Loucy (cell line): ENCODE data around the gene EPHA2.

Source experiments
- H2AFZ ChIP-seq: fragments of 200-600 bp; sonication (generic); 2 replicates; pipeline ENCODE4 v1.6.0; 2016; ENCODE audit warnings: antibody characterized with exemption, mild to moderate bottlenecking, low read length, moderate library complexity
- H3F3A ChIP-seq: fragments of 200-600 bp; 2 replicates; pipeline ENCODE4 v1.6.0; 2016; ENCODE audit warnings: antibody characterized with exemption, low read depth, mild to moderate bottlenecking
- H3K27me3 ChIP-seq: fragments of 200-600 bp; sonication (generic); 2 replicates; pipeline ENCODE4 v1.6.1; 2014; ENCODE audit warnings: low read length, mild to moderate bottlenecking; ENCODE audit not compliant: insufficient read depth, poor library complexity, severe bottlenecking
- H3K36me3 ChIP-seq: fragments of 200-600 bp; sonication (generic); 2 replicates; pipeline ENCODE4 v1.6.1; 2016; ENCODE audit warnings: low read length; ENCODE audit not compliant: insufficient read depth
- H3K4me1 ChIP-seq: fragments of 200-600 bp; sonication (generic); 2 replicates; pipeline ENCODE4 v1.5.1; 2014; ENCODE audit warnings: low read length, mild to moderate bottlenecking; ENCODE audit not compliant: insufficient read depth, poor library complexity, severe bottlenecking
- H3K4me2 ChIP-seq: fragments of 200-600 bp; sonication (generic); 2 replicates; pipeline ENCODE4 v1.6.0; 2014; ENCODE audit warnings: antibody characterized with exemption, low read length, low read depth, mild to moderate bottlenecking; ENCODE audit not compliant: poor library complexity, severe bottlenecking
- H3K4me3 ChIP-seq: fragments of 200-600 bp; sonication (generic); 2 replicates; pipeline ENCODE4 v1.5.1; 2014; ENCODE audit warnings: low read length, mild to moderate bottlenecking, mixed read lengths; ENCODE audit not compliant: poor library complexity, severe bottlenecking
- H3K79me2 ChIP-seq: fragments of 200-600 bp; sonication (generic); 2 replicates; pipeline ENCODE4 v1.6.1; 2014; ENCODE audit warnings: low read length; ENCODE audit not compliant: insufficient read depth
- H3K9ac ChIP-seq: fragments of 200-600 bp; sonication (generic); 2 replicates; pipeline ENCODE4 v1.6.0; 2014; ENCODE audit warnings: mild to moderate bottlenecking, low read depth, low read length, moderate library complexity; ENCODE audit not compliant: poor library complexity, severe bottlenecking
- H3K9me2 ChIP-seq: fragments of 200-600 bp; sonication (generic); replicated peaks from 2 replicates; pipeline ENCODE4 v1.6.1; 2016; ENCODE audit warnings: low read depth, low read length, mixed read lengths
- H3K9me3 ChIP-seq: fragments of 200-600 bp; sonication (generic); 2 replicates; pipeline ENCODE4 v1.6.1; 2014; ENCODE audit warnings: mild to moderate bottlenecking, antibody characterized with exemption, low read length, low read depth; ENCODE audit not compliant: insufficient read depth
- H4K20me1 ChIP-seq: fragments of 200-600 bp; sonication (generic); 2 replicates; pipeline ENCODE4 v1.6.0; 2014; ENCODE audit warnings: antibody characterized with exemption, low read length, mild to moderate bottlenecking; ENCODE audit not compliant: insufficient read depth, poor library complexity, severe bottlenecking
- CTCF ChIP-seq: fragments of 200-600 bp; sonication (generic); conservative IDR thresholded peaks from 2 replicates; pipeline ENCODE4 v1.5.1; 2014; ENCODE audit warnings: mild to moderate bottlenecking, antibody characterized with exemption, low read length
- EZH2phosphoT487 ChIP-seq: fragments of 200-600 bp; IDR thresholded peaks from 2 replicates; pipeline ENCODE4 v1.6.1; 2018; ENCODE audit warnings: antibody characterized with exemption, mild to moderate bottlenecking, moderate library complexity, borderline replicate concordance

The EPHA2 gene

DNA sequence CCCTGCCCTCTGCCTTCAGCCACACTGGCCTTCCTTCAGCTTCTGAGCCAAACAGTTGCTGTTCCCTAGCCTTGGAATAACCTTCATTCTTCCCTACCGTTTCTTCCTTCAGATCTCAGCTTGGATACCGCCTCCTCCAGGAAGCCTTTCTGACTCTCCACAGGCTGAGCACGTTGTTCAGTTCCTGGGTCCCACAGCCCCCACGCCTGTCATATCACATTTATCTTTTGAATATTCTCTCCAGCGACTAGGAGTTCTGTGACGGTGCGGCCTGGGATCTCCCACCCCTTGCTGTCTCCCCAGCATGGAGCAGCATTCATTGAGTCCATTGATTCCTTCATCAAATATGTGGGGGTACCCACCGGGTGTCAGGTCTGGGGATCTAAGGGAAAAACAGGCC lies 39.2 kb downstream of the EPHA2 start:
- no peak overlapping the region for H3K4me2 ChIP-seq
- H3K9me2 ChIP-seq, result no peaks in the 10 kb centered on the region
- TF ChIP-seq EZH2phosphoT487 (no peak), CTCF (no peak)
- H3K4me1 ChIP-seq, result no peaks in the 10 kb centered on the region
- no peaks in the 10 kb centered on the region for H3K79me2 ChIP-seq
- no peak overlapping the region for H3K9ac ChIP-seq
- no peak overlapping the region for H2AFZ ChIP-seq
- no peaks in the 10 kb centered on the region for H3F3A ChIP-seq
- H3K27me3 ChIP-seq, result no peaks in the 10 kb centered on the region
- no peaks in the 10 kb centered on the region for H4K20me1 ChIP-seq
- no peaks in the 10 kb centered on the region for H3K36me3 ChIP-seq
- no peaks in the 10 kb centered on the region for H3K9me3 ChIP-seq
- no peak overlapping the region for H3K4me3 ChIP-seq

DNA sequence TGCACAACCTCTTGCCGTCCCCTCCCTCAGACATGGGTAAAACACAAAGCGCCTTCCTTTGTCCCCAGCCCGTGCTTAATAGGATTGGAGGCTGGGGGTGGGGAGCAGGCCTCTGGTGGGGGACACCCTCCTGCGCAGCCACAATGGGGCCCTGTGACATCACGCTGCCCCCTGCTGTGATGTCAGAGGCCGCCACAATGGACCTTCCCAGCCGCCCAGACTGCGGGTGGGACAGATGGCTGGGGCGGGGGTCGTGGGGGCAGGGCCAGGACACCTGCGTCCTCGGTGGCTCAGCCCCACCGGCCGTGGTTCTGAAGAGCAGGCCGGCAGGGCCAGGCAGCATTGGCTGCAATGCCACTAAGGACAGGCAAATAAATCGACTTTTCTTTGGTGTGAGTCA lies 39.9 kb downstream of the EPHA2 start:
- Histone ChIP-seq H3K4me2 (no peak overlapping the region), H4K20me1 (no peaks in the 10 kb centered on the region), H3K9ac (no peak overlapping the region), H3K36me3 (no peaks in the 10 kb centered on the region), H3K4me1 (no peaks in the 10 kb centered on the region), H3K4me3 (no peak overlapping the region), H3K9me3 (no peaks in the 10 kb centered on the region), H2AFZ (no peak overlapping the region), H3K27me3 (no peaks in the 10 kb centered on the region), H3K79me2 (no peaks in the 10 kb centered on the region), H3F3A (no peaks in the 10 kb centered on the region), H3K9me2 (no peaks in the 10 kb centered on the region)
- TF ChIP-seq CTCF, result no peak
- no peak for TF ChIP-seq EZH2phosphoT487

DNA sequence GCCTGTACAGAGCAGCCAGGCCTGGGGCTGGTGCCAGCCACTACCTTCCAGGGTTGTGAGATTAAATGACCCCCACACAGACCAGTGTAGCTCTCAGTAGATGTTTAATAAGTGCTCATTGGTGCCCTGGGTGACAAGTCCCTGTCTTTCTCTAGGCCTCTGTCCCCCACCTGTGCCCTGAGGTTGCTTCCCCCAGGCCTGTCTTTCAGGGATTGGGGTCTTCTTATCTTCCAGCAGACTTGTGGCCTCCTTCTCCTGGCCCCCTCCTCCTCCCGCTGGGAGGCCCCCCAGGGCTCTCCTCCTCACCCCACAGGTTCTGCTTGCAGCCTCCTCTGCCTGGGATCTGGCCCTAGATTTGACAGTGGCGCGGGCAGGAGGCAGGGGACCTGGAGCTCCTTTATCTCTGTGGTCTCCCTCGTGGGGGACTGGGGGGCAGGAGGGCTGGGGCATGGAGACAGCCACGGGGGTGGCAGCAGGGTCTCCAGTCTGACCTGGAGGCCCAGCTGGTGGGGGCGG lies 40.3 kb downstream of the EPHA2 start:
- Histone ChIP-seq H3K27me3 (no peaks in the 10 kb centered on the region), H3K79me2 (no peaks in the 10 kb centered on the region)

More for the DNA sequence above, 40.3 kb downstream of the EPHA2 start:
- Histone ChIP-seq H3K4me2 (no peak overlapping the region), H3K4me1 (no peaks in the 10 kb centered on the region), H3K4me3 (no peak overlapping the region), H3F3A (no peaks in the 10 kb centered on the region), H3K9ac (no peak overlapping the region), H3K9me3 (no peaks in the 10 kb centered on the region), H3K36me3 (no peaks in the 10 kb centered on the region), H2AFZ (no peak overlapping the region), H4K20me1 (no peaks in the 10 kb centered on the region), H3K9me2 (no peaks in the 10 kb centered on the region)
- TF ChIP-seq CTCF (no peak), EZH2phosphoT487 (no peak)
